ENCODE data around the gene LSR.

DNA sequence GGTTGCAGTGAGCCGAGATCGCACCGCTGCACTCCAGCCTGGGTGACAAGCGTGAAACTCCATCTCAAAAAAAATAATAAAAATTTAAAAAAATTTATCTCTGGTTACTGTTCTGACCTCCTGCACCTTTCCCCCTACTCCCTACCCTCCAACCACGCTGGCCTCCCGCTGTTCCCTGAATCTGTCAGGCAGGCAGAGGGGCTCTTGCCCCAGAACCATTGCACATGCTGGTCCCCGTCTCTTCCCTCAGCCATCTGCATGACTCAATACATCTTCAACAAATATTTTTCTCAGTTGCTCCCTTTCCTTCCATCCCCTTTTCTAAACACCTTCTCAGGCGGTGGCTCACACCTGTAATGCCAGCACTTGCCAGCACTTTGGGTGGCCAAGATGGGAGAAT lies 19.2 kb upstream of the LSR start:
- TF ChIP-seq POLR2A (IDR thresholded peaks at IDR 0.05) = no peak
- TF ChIP-seq, protein P1, sequence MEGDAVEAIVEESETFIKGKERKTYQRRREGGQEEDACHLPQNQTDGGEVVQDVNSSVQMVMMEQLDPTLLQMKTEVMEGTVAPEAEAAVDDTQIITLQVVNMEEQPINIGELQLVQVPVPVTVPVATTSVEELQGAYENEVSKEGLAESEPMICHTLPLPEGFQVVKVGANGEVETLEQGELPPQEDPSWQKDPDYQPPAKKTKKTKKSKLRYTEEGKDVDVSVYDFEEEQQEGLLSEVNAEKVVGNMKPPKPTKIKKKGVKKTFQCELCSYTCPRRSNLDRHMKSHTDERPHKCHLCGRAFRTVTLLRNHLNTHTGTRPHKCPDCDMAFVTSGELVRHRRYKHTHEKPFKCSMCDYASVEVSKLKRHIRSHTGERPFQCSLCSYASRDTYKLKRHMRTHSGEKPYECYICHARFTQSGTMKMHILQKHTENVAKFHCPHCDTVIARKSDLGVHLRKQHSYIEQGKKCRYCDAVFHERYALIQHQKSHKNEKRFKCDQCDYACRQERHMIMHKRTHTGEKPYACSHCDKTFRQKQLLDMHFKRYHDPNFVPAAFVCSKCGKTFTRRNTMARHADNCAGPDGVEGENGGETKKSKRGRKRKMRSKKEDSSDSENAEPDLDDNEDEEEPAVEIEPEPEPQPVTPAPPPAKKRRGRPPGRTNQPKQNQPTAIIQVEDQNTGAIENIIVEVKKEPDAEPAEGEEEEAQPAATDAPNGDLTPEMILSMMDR (IDR thresholded peaks at IDR 0.05) = no peak

Data from body of pancreas (tissue), 4 donors.